HepG2 (cell line): Measurements from ENCODE around the gene AAR2. TPM values are rescaled to one million over a fixed set of nuclear protein-coding genes. Genes with fewer than 3 reads are reported as not detected.

Experiments
- ATAC-seq: fragments of 200-7000 bp; cut with Tn5 transposase; 3 replicates; pipeline ENCODE4 v1.9.1; 2020; ENCODE audit warnings: mild to moderate bottlenecking, moderate library complexity
- BruUV-seq: library from RNA; stranded (reverse); fragments of 400-500 nt; replicated peaks from 2 replicates; lab custom pipeline; 2021; lab: Mats Ljungman, UMichigan
- CTCF ChIA-PET: fragments of 300-600 bp; formaldehyde crosslinking; extraction: SDS; loops from one replicate; lab custom pipeline; 2021; ENCODE audit warnings: low total read pairs, inconsistent platforms, low intra/inter-chr PET ratio; lab: Yijun Ruan, JAX
- POLR2A ChIA-PET: fragments of 350-600 bp; sonication (Branson Sonifier 250); formaldehyde crosslinking; loops from one replicate; lab custom pipeline; 2020; ENCODE audit warnings: antibody characterized with exemption, inconsistent platforms; lab: Yijun Ruan, JAX
- DNase-seq: peaks from one replicate; pipeline ENCODE4 v3.0.0-alpha.2; 2015; ENCODE audit warnings: low spot score
- FAIRE-seq: peaks from 3 replicates; lab custom pipeline; 2011; peaks lifted over from hg19 to GRCh38; lab: Jason Lieb, UNC
- H2AFZ ChIP-seq: one replicate; pipeline ENCODE4 v1.6.1; 2011; ENCODE audit warnings: low read length, inconsistent platforms
- H3K27ac ChIP-seq: fragments of 300-600 bp; 3 replicates; pipeline ENCODE4 v1.8.0; 2011; ENCODE audit warnings: mixed run types, mild to moderate bottlenecking, mixed read lengths, low read length, inconsistent platforms; ENCODE audit not compliant: insufficient read depth; ENCODE audit errors: extremely low read length
- H3K27me3 ChIP-seq, 2 experiments: fragments of 200-600 bp in 1 of 2; 2 replicates in 1 of 2; 3 replicates in 1 of 2; pipeline versions ENCODE4 v1.6.0 to v1.8.0; 2011; ENCODE audit warnings: low read length in 2 of 2, mild to moderate bottlenecking in 2 of 2, moderate library complexity in 2 of 2, inconsistent platforms in 1 of 2; ENCODE audit not compliant: insufficient read depth in 2 of 2, control insufficient read depth in 1 of 2
- H3K36me3 ChIP-seq, 2 experiments: fragments of 200-600 bp in 1 of 2; replicated peaks in 1 of 2; 2 replicates in 1 of 2; 3 replicates in 1 of 2; pipeline versions ENCODE4 v1.5.1 to v1.8.0; 2011; ENCODE audit warnings: low read length in 2 of 2, inconsistent platforms in 1 of 2; ENCODE audit not compliant: insufficient read depth in 2 of 2, control insufficient read depth in 1 of 2
- H3K4me1 ChIP-seq: 2 replicates; pipeline ENCODE4 v1.5.1; 2012; ENCODE audit warnings: low read length, inconsistent platforms; ENCODE audit not compliant: insufficient read depth
- H3K4me2 ChIP-seq: 2 replicates; pipeline ENCODE4 v1.6.0; 2011; ENCODE audit warnings: low read depth, low read length, inconsistent platforms
- H3K4me3 ChIP-seq, 3 experiments: fragments of 200-600 bp in 1 of 3; sonication (generic), shearing (Covaris generic) in 1 of 3; replicated peaks in 1 of 3; 2 replicates each; pipeline ENCODE4 v1.5.1; 2011 to 2016; ENCODE audit warnings: low read length in 3 of 3, inconsistent platforms in 2 of 3, low read depth in 2 of 3, mild to moderate bottlenecking in 2 of 3, control low read depth in 1 of 3, mixed read lengths in 1 of 3; ENCODE audit not compliant: insufficient read depth in 1 of 3
- H3K79me2 ChIP-seq: one replicate; pipeline ENCODE4 v1.6.1; 2011; ENCODE audit warnings: low read length, inconsistent platforms; ENCODE audit not compliant: insufficient read depth
- H3K9ac ChIP-seq: 2 replicates; pipeline ENCODE4 v1.6.0; 2011; ENCODE audit warnings: mild to moderate bottlenecking, low read depth, low read length, inconsistent platforms; ENCODE audit not compliant: insufficient read depth
- H3K9me3 ChIP-seq: 2 replicates; pipeline ENCODE4 v1.5.1; 2012; ENCODE audit warnings: mild to moderate bottlenecking, low read length
- H4K20me1 ChIP-seq: 2 replicates; pipeline ENCODE4 v1.6.0; 2011; ENCODE audit warnings: inconsistent platforms, mild to moderate bottlenecking, low read length, moderate library complexity; ENCODE audit not compliant: insufficient read depth
- BCL3 ChIP-seq: sonication (generic); formaldehyde crosslinking; IDR thresholded peaks from 2 replicates; pipeline ENCODE4 v1.5.1; 2020; ENCODE audit warnings: mild to moderate bottlenecking, missing genetic modification reagents, moderate library complexity
- PHB2 ChIP-seq: fragments of 450-650 bp; IDR thresholded peaks from 2 replicates; pipeline ENCODE4 v1.6.1; 2018; ENCODE audit not compliant: partially characterized antibody
- SP2 ChIP-seq: sonication (generic); formaldehyde crosslinking; IDR thresholded peaks from 2 replicates; pipeline ENCODE4 v1.5.1; 2020; ENCODE audit warnings: mild to moderate bottlenecking, missing genetic modification reagents
- USF2 ChIP-seq, 2 experiments: sonication (generic) in 1 of 2; formaldehyde crosslinking in 1 of 2; IDR thresholded peaks; 2 replicates each; pipeline versions ENCODE4 v1.5.1 to v1.6.1; 2011 to 2020; ENCODE audit warnings: borderline replicate concordance in 1 of 2, low read depth in 1 of 2, low read length in 1 of 2, mild to moderate bottlenecking in 1 of 2, missing genetic modification reagents in 1 of 2, moderate library complexity in 1 of 2
- ZNF547 ChIP-seq: sonication (generic); formaldehyde crosslinking; IDR thresholded peaks from 2 replicates; pipeline ENCODE4 v1.5.1; 2020; ENCODE audit warnings: mild to moderate bottlenecking, missing genetic modification reagents
- ZNF569 ChIP-seq: sonication (generic); formaldehyde crosslinking; IDR thresholded peaks from 2 replicates; pipeline ENCODE4 v1.5.0; 2020; ENCODE audit warnings: mild to moderate bottlenecking, missing genetic modification reagents, moderate library complexity, borderline replicate concordance
- ZNF619 ChIP-seq: sonication (generic); formaldehyde crosslinking; IDR thresholded peaks from 2 replicates; pipeline ENCODE4 v1.4.0; 2020; ENCODE audit warnings: mild to moderate bottlenecking, missing genetic modification reagents
- ZNF629 ChIP-seq: sonication (generic); formaldehyde crosslinking; conservative IDR thresholded peaks from 2 replicates; pipeline ENCODE4 v1.5.0; 2020; ENCODE audit warnings: missing genetic modification reagents
- WGBS: methylation state at CpG from one replicate; pipeline ENCODE4 v1.1.6; 2017; ENCODE audit warnings: low lambda C conversion rate; 5-methylcytosine and 5-hydroxymethylcytosine counted together
- in situ Hi-C: cut with HindIII; loops from 2 replicates; pipeline ENCODE4 v1.10.0; 2017; ENCODE audit warnings: low pct_unique_long_range_greater_than_20kb; ENCODE audit not compliant: extremely low pct_ligation_motif_present
- intact Hi-C: fragments of 100-400 bp; cut with micrococcal nuclease; formaldehyde crosslinking; loops from one replicate; pipeline ENCODE4 v1.10.0; 2022; ENCODE audit not compliant: unreplicated experiment
- polyA plus RNA-seq, 8 experiments: library from polyadenylated mRNA; depleted of rRNA in 3 of 8; stranded (reverse) in 7 of 8; unstranded in 1 of 8; fragments of >200 nt; fragmentation: Illumina TruSeq in 4 of 8; extraction: Trizol in 4 of 8; gene quantifications; 2 replicates each; pipeline versions ENCODE4 v1.2.1 to v1.2.3, GENCODE V29; 2011 to 2016; ENCODE audit warnings: low read depth in 4 of 8, missing spikeins in 1 of 8, mixed read lengths in 1 of 8; ENCODE audit not compliant: insufficient read depth in 1 of 8
- total RNA-seq, 5 experiments: library from RNA; depleted of rRNA; stranded (reverse); fragments of >200 nt; fragmentation: Illumina TruSeq; extraction: Trizol; gene quantifications; 2 replicates each; pipeline ENCODE4 v1.2.3, GENCODE V29; 2016; ENCODE audit warnings: low read depth in 1 of 5

Gene AAR2
- total and polyA plus RNA-seq, 2 of the 13 experiments (the other 11 are each of a cell fraction or from before 2014, with no cell fraction given): 45.2 to 46.2 TPM

- Histone ChIP-seq H3K9me3 (no peaks in the 10 kb centered on the region), H4K20me1 (no peaks in the 10 kb centered on the region), H3K4me3 (no peak overlapping the region), H3K36me3 (peaks cover 4 to 8% of the 10 kb centered on the region in 2 experiments; a peak in 2 of 5 replicates), H3K79me2 (peaks cover 1% of the 10 kb centered on the region), H3K4me2 (no peak overlapping the region), H3K27me3 (no peaks in the 10 kb centered on the region; a peak in 1 of 5 replicates), H3K9ac (no peak overlapping the region), H3K4me1 (peaks cover 12% of the 10 kb centered on the region), H2AFZ (no peak overlapping the region), H3K27ac (no peak overlapping the region)
- in situ Hi-C loops: no loop called here
- no TSS peak for BruUV-seq
- 69% methylated on average over 7 of the region's 7 CpGs for WGBS
- no peak for ATAC-seq
- POLR2A ChIA-PET: interaction anchor here (1.0 kb wide), 1 partner anchor 277 kb away, joined by 4 read pairs; the partner anchor contains the start of gene SCAND1
- FAIRE-seq: no peak
- TF ChIP-seq ZNF569 (CRISPR knock-in tag): no peak
- intact Hi-C loops: no loop called here
- CTCF ChIA-PET: no interaction called here
- DNase-seq: no peak
Observed at GRCh38 chr20:36231331-36231730, 4.9 kb upstream of the AAR2 start.

- WGBS: 78% methylated on average over 4 of the region's 4 CpGs
- CTCF ChIA-PET: no interaction called here
- Histone ChIP-seq H3K4me1 (peaks cover 35% of the 10 kb centered on the region), H4K20me1 (no peaks in the 10 kb centered on the region), H3K36me3 (peaks cover 2 to 10% of the 10 kb centered on the region in 2 experiments; a peak in 4 of 5 replicates), H3K4me3 (no peak overlapping the region), H3K27ac (no peak overlapping the region), H3K9ac (no peak overlapping the region)
- intact Hi-C loops: no loop called here
- no peak for DNase-seq
- FAIRE-seq: no peak
- no TSS peak for BruUV-seq
- TF ChIP-seq ZNF629 (CRISPR knock-in tag) (peak; percentile 50; the same call in 1 of the 2 replicates), ZNF619 (CRISPR knock-in tag) (no peak), BCL3 (0 out of 2 replicates have a peak, but pooled peaks have one; percentile 31), SP2 (no peak), USF2 (IDR thresholded peaks at IDR 0.05; ENCODE audit: low read depth, low read length) (peak; percentile 19; the same call in 1 of the 2 replicates), USF2 (CRISPR knock-in tag; IDR thresholded peaks at IDR 0.05; ENCODE audit: borderline replicate concordance) (no peak), ZNF547 (CRISPR knock-in tag) (0 out of 2 replicates have a peak, but pooled peaks have one; percentile 26), PHB2 (no peak)
- TF ChIP-seq, all 625 proteins: peak for 4
- POLR2A ChIA-PET: interaction anchor here (0.6 to 2.6 kb wide), 3 partner anchors 33 to 825 kb away, joined by 3 to 12 read pairs (median 4); no protein-coding TSS in a partner anchor
- Histone ChIP-seq H3K9me3 (no peaks in the 10 kb centered on the region), H3K27me3 (no peaks in the 10 kb centered on the region; a peak in 1 of 5 replicates), H2AFZ (peak overlapping the region; percentile 1), H3K4me2 (no peak overlapping the region), H3K79me2 (peaks cover 35% of the 10 kb centered on the region)
- in situ Hi-C loops: no loop called here
- no peak for ATAC-seq
Observed at GRCh38 chr20:36234771-36235320, 1.4 kb upstream of the AAR2 start.
